Astrocyte of the hippocampus (primary cell): Measurements from ENCODE around the gene SLC12A5.
A peak's percentile ranks its signal among the peaks of the same experiment; 100 is the strongest.

Experiments used
- DNase-seq: peaks from one replicate; pipeline ENCODE4 v3.0.0; 2011; ENCODE audit warnings: low read depth, low spot score

Gene SLC12A5

DNA sequence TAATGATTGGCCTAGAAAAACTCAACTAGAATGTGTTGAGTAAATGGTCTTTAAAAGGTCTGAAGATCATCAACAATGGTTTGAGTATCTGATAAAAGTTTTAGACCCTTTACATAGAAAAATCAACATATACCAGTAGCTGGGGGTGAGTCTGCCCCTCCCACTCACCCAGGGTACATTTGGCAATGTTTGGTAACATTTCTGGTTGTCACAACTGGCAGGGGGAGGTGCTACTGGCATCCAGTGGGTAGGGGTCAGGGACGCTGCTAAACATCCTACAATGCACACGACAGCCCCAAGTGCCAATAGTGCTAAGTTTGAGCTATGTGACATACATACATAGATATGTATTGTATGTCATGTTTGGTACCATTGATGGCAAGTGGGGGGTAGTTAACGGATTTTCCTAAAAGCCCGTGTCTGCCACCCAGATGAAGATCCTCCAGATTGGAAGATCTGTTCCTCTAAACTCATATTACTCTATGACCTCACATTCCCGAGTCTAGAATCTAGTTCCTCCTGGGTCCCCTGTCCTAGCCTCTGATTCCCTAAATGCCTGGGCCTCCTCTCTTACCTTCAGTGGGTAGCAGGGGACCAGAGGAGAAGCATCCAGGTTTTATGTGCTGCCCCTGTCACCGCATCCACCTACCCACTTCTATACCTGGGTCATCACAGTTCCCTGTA, 22.9 kb upstream of the SLC12A5 start:
- DNase-seq: no peak

- DNase-seq: no peak
These were observed 22.1 kb upstream of the SLC12A5 start for GRCh38 chr20:46006964-46007363.

- no peak for DNase-seq
These were observed 21.3 kb upstream of the SLC12A5 start for GRCh38 chr20:46007671-46008070.

- no peak for DNase-seq
These were observed 19.2 kb upstream of the SLC12A5 start for GRCh38 chr20:46009816-46010215.

DNA sequence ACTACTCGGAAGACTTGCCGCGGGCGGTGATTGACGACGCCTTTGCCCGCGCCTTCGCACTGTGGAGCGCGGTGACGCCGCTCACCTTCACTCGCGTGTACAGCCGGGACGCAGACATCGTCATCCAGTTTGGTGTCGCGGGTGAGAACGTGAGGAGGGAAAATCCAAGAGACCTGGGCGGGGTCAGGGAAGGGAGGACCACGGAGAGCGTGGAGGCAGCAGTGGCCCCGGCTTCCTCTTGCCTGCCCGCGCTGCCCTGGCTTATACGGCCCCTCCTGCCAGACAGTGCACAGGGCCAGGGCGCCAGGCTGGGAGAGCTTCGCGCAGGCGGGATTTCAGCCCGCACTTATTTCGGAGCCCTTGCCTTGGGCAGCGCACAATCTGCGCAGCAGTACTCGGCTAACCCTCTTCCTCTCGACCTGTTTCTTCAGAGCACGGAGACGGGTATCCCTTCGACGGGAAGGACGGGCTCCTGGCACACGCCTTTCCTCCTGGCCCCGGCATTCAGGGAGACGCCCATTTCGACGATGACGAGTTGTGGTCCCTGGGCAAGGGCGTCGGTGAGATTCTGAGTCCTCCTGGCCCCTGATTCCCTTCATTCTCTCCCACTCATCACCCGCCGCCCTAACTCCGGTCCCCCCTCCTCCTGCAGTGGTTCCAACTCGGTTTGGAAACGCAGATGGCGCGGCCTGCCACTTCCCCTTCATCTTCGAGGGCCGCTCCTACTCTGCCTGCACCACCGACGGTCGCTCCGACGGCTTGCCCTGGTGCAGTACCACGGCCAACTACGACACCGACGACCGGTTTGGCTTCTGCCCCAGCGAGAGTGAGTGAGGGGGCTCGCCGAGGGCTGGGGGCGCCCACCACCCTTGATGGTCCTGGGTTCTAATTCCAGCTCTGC, 18.3 kb upstream of the SLC12A5 start:
- no peak for DNase-seq

DNA sequence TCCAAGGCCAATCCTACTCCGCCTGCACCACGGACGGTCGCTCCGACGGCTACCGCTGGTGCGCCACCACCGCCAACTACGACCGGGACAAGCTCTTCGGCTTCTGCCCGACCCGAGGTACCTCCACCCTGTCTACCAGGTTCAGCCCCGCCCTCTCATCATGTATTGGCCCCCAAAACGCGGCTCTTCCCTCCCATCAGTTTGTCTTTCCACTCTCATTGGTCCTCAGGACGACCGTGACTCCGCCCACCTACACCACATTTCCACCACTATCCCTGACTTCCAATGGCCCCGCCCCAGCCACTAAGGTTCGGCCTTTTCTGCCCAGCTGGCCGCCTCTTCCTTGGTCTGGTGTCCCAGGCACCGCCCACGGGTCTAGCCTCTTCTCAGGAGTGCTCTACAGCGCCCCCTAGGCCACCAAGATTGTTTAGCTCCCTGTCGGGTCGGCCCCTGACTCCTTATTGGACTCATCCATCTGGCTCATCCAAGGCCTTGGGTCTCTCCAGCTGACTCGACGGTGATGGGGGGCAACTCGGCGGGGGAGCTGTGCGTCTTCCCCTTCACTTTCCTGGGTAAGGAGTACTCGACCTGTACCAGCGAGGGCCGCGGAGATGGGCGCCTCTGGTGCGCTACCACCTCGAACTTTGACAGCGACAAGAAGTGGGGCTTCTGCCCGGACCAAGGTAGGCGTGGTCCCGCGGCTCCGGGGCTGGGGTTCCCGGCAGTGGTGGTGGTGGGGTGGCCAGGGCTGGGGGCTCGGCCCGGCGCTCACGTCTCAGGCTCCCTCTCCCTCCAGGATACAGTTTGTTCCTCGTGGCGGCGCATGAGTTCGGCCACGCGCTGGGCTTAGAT, 17.2 kb upstream of the SLC12A5 start:
- no peak for DNase-seq

DNA sequence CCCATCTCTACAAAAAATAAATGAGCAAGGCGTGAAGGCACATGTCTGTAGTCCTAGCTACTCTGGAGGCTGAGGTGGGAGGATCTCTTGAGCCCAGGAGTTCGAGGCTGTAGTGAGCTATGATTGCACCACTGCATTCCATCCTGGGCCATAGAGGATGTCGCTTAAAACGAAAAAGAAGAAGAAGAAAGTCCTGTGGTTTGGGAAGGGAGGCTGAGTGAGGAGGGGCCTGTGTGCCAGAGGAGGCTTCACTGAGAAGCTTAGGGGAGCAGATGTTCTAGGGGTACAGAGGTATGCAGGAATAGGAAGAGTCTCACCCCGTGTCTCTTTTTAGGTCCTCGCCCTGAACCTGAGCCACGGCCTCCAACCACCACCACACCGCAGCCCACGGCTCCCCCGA, 16.1 kb upstream of the SLC12A5 start:
- no peak for DNase-seq

GRCh38 chr20:46013322-46013828, 15.6 kb upstream of the SLC12A5 start:
- DNase-seq: no peak

DNA sequence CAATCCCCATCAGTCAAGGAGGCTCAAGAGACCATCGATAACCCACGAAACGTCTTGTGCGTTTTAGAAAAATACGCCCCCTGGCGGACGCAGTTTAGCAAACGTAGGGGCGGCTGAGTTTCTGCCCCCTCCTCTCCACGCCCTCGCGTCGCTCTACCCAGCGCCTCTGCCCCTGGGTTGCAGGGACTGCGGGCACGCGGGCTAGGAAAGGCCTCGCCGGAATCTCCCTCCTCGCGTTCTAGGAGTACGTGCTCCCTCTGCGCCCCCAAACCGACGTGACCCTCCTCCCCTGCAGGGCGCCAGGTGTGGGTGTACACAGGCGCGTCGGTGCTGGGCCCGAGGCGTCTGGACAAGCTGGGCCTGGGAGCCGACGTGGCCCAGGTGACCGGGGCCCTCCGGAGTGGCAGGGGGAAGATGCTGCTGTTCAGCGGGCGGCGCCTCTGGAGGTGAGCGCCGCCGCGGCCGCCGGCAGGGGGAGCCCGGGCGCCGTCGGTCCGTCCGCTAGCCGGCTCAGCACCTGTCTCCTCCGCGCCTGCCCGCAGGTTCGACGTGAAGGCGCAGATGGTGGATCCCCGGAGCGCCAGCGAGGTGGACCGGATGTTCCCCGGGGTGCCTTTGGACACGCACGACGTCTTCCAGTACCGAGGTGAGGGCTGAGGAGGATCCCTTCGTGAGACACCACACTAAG, 15.0 kb upstream of the SLC12A5 start:
- peak; percentile 70 for DNase-seq

DNA sequence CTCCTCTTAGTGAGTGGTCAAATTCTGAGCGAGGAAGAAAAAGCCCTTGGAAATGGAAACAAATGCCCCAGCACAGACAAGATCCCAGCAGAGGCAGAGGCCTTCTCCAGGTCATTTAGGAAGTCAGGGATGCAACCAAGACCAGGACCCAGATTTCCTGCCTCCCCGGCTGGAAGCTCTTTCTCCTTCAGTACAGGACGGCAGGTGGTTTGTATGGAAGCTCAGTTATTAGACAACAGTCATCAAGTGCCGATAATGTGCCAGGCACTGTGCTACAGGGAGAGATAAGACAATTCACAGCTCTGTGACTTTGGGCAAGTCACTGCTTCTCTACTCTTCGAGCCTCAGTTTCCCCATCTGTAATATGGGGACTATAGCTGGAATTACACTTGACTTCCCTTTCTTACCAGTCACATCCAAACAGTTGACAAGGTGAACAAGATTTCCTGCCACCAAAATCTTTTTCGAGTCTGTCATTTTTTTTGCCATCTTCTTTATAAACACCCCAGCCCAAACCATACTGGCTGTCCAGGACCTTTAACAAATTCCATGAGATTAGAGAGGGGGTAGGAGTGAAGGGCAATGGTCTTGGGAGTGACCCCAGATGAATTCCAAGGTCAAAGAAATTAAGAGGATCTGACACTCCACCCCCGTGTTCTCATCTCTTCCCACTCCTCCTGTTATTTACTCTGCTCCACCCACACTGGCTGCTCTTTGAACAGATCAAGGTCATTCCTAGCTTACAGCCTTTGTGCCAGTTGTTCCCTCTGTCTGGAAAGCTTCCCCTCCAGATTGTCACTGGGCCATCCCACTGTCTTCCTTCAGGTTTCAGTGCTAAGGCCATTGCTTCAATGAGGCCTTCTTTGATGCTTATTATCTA, 14.3 kb upstream of the SLC12A5 start:
- no peak for DNase-seq

DNA sequence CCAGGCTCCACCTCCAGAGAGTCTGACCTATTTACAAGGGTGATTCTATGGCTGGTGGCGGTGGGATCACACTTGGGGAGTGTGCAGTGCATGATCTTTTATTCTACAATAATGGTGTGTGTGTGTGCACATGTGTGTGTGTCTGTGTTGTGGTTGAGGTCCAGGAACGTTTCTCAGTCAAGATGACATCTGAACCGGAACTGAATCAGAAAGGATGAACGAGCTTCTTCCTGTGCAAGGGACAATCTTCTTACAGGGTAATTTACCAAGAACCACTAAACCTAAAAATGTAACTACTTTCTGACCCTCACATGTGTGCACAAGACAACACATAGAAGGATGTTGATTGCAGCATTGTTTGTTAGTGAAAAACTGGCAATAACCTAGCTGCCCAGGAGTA, 11.7 kb upstream of the SLC12A5 start:
- no peak for DNase-seq

DNA sequence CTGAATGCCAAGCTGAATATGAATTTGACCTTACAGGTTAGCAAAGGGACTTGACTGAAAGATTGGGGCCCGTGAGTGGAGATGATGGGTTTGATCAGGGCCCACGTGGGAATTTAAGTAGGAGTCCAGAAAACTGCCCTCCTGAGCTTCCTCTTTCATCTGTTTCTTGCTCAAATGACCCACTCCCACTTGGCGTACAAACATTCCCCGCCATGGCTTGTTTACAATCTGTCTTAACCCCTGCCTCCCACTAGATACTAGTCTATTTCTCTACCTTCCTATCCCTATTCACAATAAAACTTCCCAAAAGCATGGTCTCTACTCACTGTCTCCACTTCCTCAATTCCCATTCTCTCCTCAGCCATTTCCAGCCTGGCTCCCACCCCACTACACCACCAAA, 10.9 kb upstream of the SLC12A5 start:
- no peak for DNase-seq

DNA sequence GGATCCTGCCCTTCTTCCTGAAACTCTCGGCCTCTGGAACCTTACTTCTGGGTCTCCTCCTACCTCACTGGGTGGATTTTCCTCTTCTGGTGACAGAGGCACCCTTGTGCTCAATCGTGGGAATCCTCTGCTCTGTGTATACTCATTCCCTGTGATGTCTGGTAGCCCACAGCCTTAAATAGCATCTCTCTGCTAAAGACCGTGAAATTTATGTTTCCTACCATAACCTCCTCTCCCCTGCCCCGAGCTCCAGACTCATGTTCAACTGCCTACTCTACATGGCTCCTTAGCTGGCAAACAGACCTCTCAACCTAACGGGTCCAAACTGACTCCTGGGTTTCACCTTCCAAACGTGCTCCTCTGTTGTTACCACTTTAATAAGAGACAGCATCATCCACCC, 10.4 kb upstream of the SLC12A5 start:
- no peak for DNase-seq

- no peak for DNase-seq
These were observed 8.5 kb upstream of the SLC12A5 start for GRCh38 chr20:46020555-46020954.

DNA sequence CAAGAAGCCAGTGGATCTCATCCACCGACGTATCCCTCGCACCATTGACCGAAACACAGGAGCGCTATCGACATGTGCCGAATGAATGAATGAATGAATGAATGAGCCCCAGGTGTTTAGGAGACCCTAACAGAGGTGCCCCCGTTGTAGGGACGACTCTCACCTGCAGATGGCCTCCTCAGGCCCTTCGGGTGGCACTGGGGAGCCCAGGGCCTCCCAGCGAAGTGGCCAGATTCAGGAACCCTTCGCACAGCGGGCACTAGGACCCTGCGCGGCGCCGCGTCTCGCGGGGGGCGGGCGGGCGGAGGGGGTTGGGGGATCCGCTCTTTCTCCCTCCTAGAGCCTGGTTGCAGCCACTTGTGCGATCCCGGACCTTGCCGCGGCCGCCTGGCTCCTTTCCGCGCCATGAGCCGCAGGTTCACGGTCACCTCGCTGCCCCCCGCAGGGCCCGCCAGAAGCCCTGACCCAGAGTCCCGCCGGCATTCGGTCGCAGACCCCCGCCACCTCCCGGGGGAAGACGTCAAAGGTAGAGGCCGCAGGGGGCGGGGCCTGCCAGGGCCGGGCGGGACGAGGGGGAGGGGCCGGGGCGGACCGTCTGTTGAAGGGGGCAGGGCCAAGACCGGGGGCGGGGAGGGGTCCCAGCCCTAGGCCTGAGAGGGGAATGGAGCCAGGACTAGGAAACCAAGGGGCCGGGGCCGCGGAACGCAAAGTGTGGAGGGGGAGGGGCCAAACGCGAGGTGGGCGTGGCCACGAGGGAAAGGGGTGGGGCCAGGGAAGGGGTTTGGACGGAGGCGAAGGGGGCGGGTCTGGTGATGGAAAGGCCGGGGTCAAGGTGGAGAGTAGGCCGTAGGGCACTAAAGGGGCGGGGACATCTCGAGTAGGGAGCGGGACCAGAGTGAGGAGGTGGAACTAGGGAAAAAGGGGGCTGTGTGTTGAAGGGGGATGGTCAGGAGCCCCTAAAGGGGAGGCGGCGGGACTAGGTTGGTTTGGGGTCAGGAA, 7.4 kb upstream of the SLC12A5 start:
- DNase-seq: no peak

GRCh38 chr20:46022411-46023147, 6.4 kb upstream of the SLC12A5 start:
- DNase-seq: peak; percentile 50

DNA sequence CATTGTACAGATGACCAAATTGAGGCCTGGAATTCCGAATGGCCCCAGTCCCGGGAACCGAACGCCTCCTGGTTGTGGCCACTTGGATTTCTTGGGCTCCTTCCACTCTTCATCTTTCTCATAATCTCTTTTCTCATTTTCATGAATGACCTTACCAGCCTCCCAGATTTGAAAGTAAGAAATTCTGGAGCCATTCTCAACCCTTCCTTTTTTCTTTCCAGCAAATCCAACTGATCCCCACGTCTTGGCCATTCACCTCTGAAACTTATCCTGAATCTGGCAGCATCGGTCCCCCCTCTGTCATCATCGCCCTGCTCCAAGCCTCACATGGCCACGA, 5.9 kb upstream of the SLC12A5 start:
- DNase-seq: no peak

- no peak for DNase-seq
These were observed 5.0 kb upstream of the SLC12A5 start for GRCh38 chr20:46023999-46024398.

DNA sequence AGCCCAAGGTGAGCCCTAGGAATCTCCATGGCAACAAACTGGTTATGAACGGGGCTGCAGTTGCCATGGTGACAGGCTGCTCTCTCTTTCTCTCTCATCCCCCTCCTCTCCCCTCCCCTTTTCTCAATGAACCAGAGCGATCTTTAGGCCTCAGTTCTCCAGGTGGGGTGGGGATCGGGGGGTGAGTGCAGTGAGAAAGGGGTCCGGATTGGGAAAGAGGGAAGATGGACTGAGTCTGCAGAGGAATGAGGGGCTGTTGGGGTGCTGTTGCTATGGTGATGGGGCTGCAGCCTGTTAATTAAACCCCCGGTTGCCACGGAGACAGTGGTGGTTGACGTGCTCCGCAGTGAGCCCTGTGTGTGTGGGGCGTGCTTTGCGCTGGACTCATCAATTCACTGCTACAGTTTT, 3.6 kb upstream of the SLC12A5 start:
- no peak for DNase-seq
